ENCODE measurements around the gene BMAL2. TPM values are rescaled to one million over a fixed set of nuclear protein-coding genes. Genes with fewer than 3 reads are reported as not detected.

Gene BMAL2
- total RNA-seq, 1 donor from 2014 or later = 9.8 TPM

DNA sequence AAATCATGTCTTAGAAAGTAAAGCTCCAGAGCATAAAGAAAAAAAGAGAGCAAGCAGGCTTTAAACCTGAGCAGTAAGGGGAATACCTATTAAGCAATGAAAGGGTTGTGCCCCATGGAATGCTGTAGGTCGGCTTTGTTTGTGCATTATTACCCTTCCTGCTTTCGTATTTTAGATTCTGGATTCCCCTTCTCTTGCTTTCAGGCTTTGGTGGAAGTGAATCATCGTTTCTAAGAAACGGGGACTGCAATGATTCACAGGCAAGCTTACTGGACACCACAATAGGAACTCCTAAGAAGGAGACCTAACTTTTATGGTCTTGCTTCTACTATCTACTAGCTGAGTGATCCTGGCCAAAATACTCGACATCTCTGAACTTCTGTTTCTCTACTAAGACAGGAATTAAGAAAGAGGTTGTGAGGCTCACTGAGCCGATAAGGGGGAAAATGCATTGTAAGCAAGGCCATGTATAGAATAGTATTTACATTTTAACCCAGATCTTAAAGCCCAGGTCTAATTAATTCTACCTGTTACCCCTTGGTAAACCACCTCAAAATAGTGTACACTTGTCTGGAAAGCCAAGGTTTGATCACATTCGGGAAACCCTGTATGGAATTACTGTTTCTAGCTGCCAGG is 1.2 kb upstream of the BMAL2 start:
- intact Hi-C loops (cut with DNase I) = no loop called here
- H3K4me1 ChIP-seq = peaks cover 22% of the 10 kb centered on the region
- DNase-seq (ENCODE audit: extremely low spot score in 2 of 2) = no peak

DNA sequence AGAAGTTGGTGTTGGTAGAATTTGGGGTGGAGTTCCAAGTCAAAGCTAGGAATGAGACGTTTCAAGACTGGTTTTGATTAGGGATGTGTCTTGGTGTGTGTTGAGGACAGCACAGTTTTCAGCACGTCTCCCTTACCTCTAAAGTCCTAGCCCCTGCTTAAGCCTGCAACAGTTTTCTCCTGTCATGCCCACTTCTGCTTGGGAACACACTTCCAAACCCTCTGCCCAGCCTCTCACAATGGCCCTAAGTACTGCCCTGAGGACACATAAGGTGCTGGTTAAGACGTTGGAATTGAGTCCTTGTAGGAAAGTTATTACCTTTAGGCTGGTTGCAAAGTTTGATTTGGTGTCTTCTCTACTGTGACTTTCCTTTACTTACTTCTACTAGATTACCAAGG is 710 bp upstream of the BMAL2 start:
- intact Hi-C loops (cut with DNase I) = no loop called here
- Histone ChIP-seq H3K4me3 (peak overlapping the region in 1 of 2 donors; percentile 67), H3K36me3 (peaks cover 0 to 7% of the 10 kb centered on the region in 2 donors)

More for the DNA sequence above, 1.2 kb upstream of the BMAL2 start:
- Histone ChIP-seq H3K4me3 (no peak overlapping the region), H3K36me3 (peaks cover 0 to 10% of the 10 kb centered on the region in 2 donors), H3K27me3 (no peaks in the 10 kb centered on the region), H3K9me3 (no peaks in the 10 kb centered on the region), H3K27ac (peak overlapping the region; percentile 60)
- TF ChIP-seq POLR2A (IDR thresholded peaks at IDR 0.05) (no peak), POLR2AphosphoS5 (IDR thresholded peaks at IDR 0.05; ENCODE audit: insufficient read depth in 1 of 2, low read depth in 1 of 2) (peak in 1 of 2 donors; percentile 88)

DNA sequence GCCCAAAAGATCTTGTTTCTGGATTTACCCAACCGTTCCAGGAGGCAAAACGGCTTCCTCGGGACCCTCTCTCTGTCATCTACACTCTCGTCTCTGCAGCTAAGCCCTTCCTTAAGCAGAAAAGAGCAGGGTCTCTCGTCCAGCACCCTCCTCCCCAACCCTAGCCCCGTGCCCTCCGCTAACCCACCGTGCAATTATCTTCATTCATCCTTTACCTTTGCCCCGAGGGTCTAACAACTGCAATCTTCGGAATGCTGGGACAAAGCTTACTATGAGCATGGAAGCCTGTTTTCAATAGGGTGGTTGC is 276 bp upstream of the BMAL2 start:
- H3K36me3 ChIP-seq = peaks cover 0 to 3% of the 10 kb centered on the region in 2 donors

More for the DNA sequence above, 710 bp upstream of the BMAL2 start:
- Histone ChIP-seq H3K27ac (peak overlapping the region; percentile 20), H3K4me1 (peaks cover 22% of the 10 kb centered on the region), H3K9me3 (no peaks in the 10 kb centered on the region), H3K27me3 (no peaks in the 10 kb centered on the region)
- no peak for DNase-seq (ENCODE audit: extremely low spot score in 2 of 2)
- no peak for TF ChIP-seq POLR2AphosphoS5 (IDR thresholded peaks at IDR 0.05; ENCODE audit: insufficient read depth in 1 of 2, low read depth in 1 of 2)
- TF ChIP-seq, protein P1, sequence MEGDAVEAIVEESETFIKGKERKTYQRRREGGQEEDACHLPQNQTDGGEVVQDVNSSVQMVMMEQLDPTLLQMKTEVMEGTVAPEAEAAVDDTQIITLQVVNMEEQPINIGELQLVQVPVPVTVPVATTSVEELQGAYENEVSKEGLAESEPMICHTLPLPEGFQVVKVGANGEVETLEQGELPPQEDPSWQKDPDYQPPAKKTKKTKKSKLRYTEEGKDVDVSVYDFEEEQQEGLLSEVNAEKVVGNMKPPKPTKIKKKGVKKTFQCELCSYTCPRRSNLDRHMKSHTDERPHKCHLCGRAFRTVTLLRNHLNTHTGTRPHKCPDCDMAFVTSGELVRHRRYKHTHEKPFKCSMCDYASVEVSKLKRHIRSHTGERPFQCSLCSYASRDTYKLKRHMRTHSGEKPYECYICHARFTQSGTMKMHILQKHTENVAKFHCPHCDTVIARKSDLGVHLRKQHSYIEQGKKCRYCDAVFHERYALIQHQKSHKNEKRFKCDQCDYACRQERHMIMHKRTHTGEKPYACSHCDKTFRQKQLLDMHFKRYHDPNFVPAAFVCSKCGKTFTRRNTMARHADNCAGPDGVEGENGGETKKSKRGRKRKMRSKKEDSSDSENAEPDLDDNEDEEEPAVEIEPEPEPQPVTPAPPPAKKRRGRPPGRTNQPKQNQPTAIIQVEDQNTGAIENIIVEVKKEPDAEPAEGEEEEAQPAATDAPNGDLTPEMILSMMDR (IDR thresholded peaks at IDR 0.05) = no peak
- no peak for TF ChIP-seq POLR2A (IDR thresholded peaks at IDR 0.05)

DNA sequence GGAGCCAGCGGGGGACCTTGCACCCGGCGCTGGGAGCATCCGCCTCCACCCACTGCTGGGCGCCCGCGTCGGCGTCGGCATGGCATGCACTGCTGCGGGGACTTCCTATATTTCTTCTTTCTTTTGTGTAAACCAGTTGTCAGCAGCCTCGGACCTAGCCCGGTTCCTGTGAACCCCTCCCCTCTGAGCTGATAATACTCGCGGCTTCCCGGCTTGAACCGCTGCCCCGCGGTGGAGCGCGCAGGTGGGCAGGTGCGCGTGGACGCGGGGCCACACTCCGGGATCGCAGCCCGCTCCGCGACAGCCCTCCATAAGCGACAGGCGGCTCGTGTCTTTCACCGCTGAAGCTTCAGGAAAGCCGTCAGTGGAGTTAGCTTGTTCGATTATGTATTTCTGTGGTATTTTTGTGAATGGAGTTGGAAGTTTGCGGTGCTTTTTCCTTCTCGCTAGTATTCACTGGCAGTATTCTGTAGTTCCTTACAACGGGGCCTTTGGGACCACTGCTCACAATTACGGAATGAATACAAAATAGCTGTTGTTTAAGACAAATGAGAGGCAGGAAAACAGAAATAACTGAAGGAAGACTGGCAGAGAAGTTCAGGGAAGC is 870 bp downstream of the BMAL2 start:
- intact Hi-C loops (cut with DNase I) = no loop called here
- no peak for DNase-seq (ENCODE audit: extremely low spot score in 2 of 2)

More for the DNA sequence above, 276 bp upstream of the BMAL2 start:
- peak overlapping the region; percentile 61 to 67 for H3K4me3 ChIP-seq
- intact Hi-C loops (cut with DNase I) = no loop called here
- no peaks in the 10 kb centered on the region for H3K27me3 ChIP-seq
- peaks cover 22% of the 10 kb centered on the region for H3K4me1 ChIP-seq
- H3K9me3 ChIP-seq = no peaks in the 10 kb centered on the region
- no peak for DNase-seq (ENCODE audit: extremely low spot score in 2 of 2)
- TF ChIP-seq, protein P1 (IDR thresholded peaks at IDR 0.05) = no peak
- TF ChIP-seq POLR2AphosphoS5 (IDR thresholded peaks at IDR 0.05; ENCODE audit: insufficient read depth in 1 of 2, low read depth in 1 of 2) = no peak
- TF ChIP-seq POLR2A (IDR thresholded peaks at IDR 0.05) = no peak
- H3K27ac ChIP-seq = peak overlapping the region; percentile 20

DNA sequence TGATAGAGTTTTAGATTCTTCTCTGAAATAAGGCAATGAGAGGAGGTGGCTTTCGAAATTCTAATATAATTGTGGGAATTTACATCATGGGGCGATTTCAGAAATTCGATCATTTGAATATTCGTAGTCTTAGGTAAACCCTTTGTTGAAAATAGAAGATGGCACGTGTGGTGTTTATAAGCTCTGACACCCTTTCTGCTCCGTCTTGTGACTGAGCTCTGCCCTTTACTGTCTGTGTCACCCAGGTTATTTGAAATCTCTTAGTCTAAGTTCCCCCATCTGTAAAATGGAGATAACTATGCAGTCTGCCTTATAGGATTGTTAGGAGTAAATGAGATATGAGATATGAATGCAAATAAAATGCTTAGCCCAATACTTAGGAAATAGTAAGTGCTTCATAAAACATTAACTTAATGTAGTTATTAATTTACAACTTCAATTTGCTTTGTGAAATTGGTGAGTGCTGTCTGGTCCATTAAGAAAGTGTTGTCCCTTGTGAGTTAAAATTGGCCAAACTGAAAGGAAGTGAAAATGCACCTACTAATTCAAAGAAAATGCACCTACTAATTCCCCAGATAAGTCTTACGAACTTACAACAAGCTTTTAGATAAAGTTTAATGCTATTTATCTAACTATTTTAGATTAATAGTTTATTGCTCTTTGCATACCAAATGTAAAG is 1.5 kb downstream of the BMAL2 start:
- H3K27me3 ChIP-seq = no peaks in the 10 kb centered on the region
- intact Hi-C loops (cut with DNase I) = no loop called here
- no peaks in the 10 kb centered on the region for H3K9me3 ChIP-seq
- TF ChIP-seq POLR2AphosphoS5 (IDR thresholded peaks at IDR 0.05; ENCODE audit: insufficient read depth in 1 of 2, low read depth in 1 of 2) (no peak), POLR2A (IDR thresholded peaks at IDR 0.05) (no peak)
- TF ChIP-seq, protein P1 (IDR thresholded peaks at IDR 0.05) = no peak
- H3K36me3 ChIP-seq = no peaks in the 10 kb centered on the region
- H3K27ac ChIP-seq = no peak overlapping the region
- peak overlapping the region in 1 of 2 donors; percentile 61 for H3K4me3 ChIP-seq
- peaks cover 28% of the 10 kb centered on the region for H3K4me1 ChIP-seq
- no peak for DNase-seq (ENCODE audit: extremely low spot score in 2 of 2)

More for the DNA sequence above, 870 bp downstream of the BMAL2 start:
- Histone ChIP-seq H3K9me3 (no peaks in the 10 kb centered on the region), H3K27me3 (no peaks in the 10 kb centered on the region), H3K36me3 (no peaks in the 10 kb centered on the region), H3K4me3 (peak overlapping the region; percentile 61 to 67), H3K4me1 (peaks cover 28% of the 10 kb centered on the region), H3K27ac (peak overlapping the region; percentile 36)
- TF ChIP-seq, protein P1 (IDR thresholded peaks at IDR 0.05) = no peak
- no peak for TF ChIP-seq POLR2A (IDR thresholded peaks at IDR 0.05)

Data from vagina (tissue), 2 donors.